Measurements from ENCODE around the gene MRPS35.

DNA sequence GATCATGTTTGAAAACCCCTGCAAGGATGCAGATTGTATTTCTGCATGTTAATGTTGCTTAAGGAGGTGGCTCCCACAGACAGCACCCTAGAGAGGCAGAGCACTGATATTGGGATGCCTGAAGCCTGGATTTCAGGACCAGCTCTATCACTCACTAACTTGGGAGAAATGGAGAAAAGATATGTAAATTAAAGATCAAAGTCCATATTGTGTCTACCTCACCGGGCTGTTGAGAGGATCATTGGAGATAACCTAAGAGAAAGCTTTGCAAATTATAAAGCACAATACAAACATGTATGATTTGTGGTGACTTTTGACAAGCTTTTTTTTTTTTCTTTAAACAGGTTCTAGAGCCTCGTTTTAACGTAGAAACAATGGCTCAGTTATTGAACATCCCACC lies 22.0 kb upstream of the MRPS35 start:
- TF ChIP-seq PBX3 (CRISPR knock-in tag; IDR thresholded peaks at IDR 0.05) (no peak), HOXD13 (CRISPR knock-in tag; IDR thresholded peaks at IDR 0.05; ENCODE audit: borderline replicate concordance) (no peak), ZNF221 (tag by site-specific recombination; IDR thresholded peaks at IDR 0.05; ENCODE audit: borderline replicate concordance) (no peak)

All from HEK293 (cell line).